C4-2B (cell line): Measurements from ENCODE around the gene KLF3.

Experiments
- ZFX ChIP-seq: fragments of 450-650 bp; IDR thresholded peaks from 2 replicates; pipeline ENCODE4 v1.6.1; 2017
- TF ChIP-seq, protein P1 (sequence below): fragments of 450-650 bp; conservative IDR thresholded peaks from 2 replicates; pipeline ENCODE4 v1.5.1; 2017; ENCODE audit warnings: mild to moderate bottlenecking

- TF ChIP-seq, protein P1, sequence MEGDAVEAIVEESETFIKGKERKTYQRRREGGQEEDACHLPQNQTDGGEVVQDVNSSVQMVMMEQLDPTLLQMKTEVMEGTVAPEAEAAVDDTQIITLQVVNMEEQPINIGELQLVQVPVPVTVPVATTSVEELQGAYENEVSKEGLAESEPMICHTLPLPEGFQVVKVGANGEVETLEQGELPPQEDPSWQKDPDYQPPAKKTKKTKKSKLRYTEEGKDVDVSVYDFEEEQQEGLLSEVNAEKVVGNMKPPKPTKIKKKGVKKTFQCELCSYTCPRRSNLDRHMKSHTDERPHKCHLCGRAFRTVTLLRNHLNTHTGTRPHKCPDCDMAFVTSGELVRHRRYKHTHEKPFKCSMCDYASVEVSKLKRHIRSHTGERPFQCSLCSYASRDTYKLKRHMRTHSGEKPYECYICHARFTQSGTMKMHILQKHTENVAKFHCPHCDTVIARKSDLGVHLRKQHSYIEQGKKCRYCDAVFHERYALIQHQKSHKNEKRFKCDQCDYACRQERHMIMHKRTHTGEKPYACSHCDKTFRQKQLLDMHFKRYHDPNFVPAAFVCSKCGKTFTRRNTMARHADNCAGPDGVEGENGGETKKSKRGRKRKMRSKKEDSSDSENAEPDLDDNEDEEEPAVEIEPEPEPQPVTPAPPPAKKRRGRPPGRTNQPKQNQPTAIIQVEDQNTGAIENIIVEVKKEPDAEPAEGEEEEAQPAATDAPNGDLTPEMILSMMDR = no peak
- TF ChIP-seq ZFX = 0 out of 2 replicates have a peak, but pooled peaks have one; percentile 23
Observed at GRCh38 chr4:38664706-38665401, 855 bp downstream of the KLF3 start.
